ENCODE results near the gene RAP2B.
A peak's percentile ranks its signal among the peaks of the same experiment; 100 is the strongest.
"Not testable (repeated sequence)": the region's sequence is repeated elsewhere in the genome, so short reads cannot be mapped to it uniquely, and the experiment has no call there.

The RAP2B gene

GRCh38 chr3:153161138-153161713 is 800 bp upstream of the RAP2B start:
- DNase-seq = peak; percentile 89

- DNase-seq = peak; percentile 46
These were observed 727 bp downstream of the RAP2B start for GRCh38 chr3:153162513-153163392.

- no peak for DNase-seq
These were observed 1.3 kb downstream of the RAP2B start for GRCh38 chr3:153163393-153163724.

- DNase-seq = no peak
These were observed 1.9 kb downstream of the RAP2B start for GRCh38 chr3:153163756-153164550.

GRCh38 chr3:153165261-153165681 is 3.2 kb downstream of the RAP2B start:
- DNase-seq = no peak

GRCh38 chr3:153166206-153166605 is 4.2 kb downstream of the RAP2B start:
- DNase-seq = no peak

- no peak for DNase-seq
These were observed 4.8 kb downstream of the RAP2B start for GRCh38 chr3:153166796-153167195.

- DNase-seq = no peak
These were observed 7.9 kb downstream of the RAP2B start for GRCh38 chr3:153169793-153170383.

GRCh38 chr3:153171256-153171655 is 9.2 kb downstream of the RAP2B start:
- no peak for DNase-seq

GRCh38 chr3:153171918-153172317 is 9.9 kb downstream of the RAP2B start:
- no peak for DNase-seq

- no peak for DNase-seq
These were observed 11.1 kb downstream of the RAP2B start for GRCh38 chr3:153172796-153173757.

- no peak for DNase-seq
These were observed 11.9 kb downstream of the RAP2B start for GRCh38 chr3:153173758-153174516.

- no peak for DNase-seq
These were observed 14.2 kb downstream of the RAP2B start for GRCh38 chr3:153176197-153176596.

- DNase-seq = no peak
These were observed 18.9 kb downstream of the RAP2B start for GRCh38 chr3:153180860-153181372.

- DNase-seq = no peak
These were observed 20.7 kb downstream of the RAP2B start for GRCh38 chr3:153182501-153183293.

GRCh38 chr3:153190923-153191322 is 28.9 kb downstream of the RAP2B start:
- DNase-seq = no peak

- DNase-seq = no peak
These were observed 30.3 kb downstream of the RAP2B start for GRCh38 chr3:153192327-153192726.

GRCh38 chr3:153193786-153194476 is 31.9 kb downstream of the RAP2B start:
- not testable (repeated sequence) for DNase-seq

GRCh38 chr3:153195349-153195879 is 33.4 kb downstream of the RAP2B start:
- no peak for DNase-seq
